Thoracic aorta (tissue), 2 donors: ENCODE measurements around the gene MNDA. TPM values are rescaled to one million over a fixed set of nuclear protein-coding genes. Genes with fewer than 3 reads are reported as not detected.

Source experiments
- ATAC-seq: fragments of 150-250 bp; one replicate; pipeline ENCODE4 v1.8.0; 2017; ENCODE audit warnings: low read depth; ENCODE audit not compliant: insufficient number of reproducible peaks, low FRiP score
- DNase-seq: peaks from one replicate; pipeline ENCODE4 v3.0.0-alpha.2; 2020; ENCODE audit warnings: low spot score
- H3K27ac ChIP-seq, 2 donors: fragments of 200-600 bp; sonication (generic); 1 replicate in 1 of 2; 2 replicates in 1 of 2; pipeline ENCODE4 v1.5.1; 2016; ENCODE audit warnings: mild to moderate bottlenecking in 2 of 2, moderate library complexity in 2 of 2
- H3K27me3 ChIP-seq: fragments of 200-600 bp; sonication (generic); replicated peaks from 2 replicates; pipeline ENCODE4 v1.6.0; 2016; ENCODE audit warnings: mild to moderate bottlenecking; ENCODE audit not compliant: insufficient read depth
- H3K36me3 ChIP-seq: fragments of 200-600 bp; sonication (generic); one replicate; pipeline ENCODE4 v1.5.1; 2016
- H3K4me1 ChIP-seq, 2 donors: fragments of 200-600 bp; sonication (generic); 1 replicate in 1 of 2; 2 replicates in 1 of 2; pipeline versions ENCODE4 v1.5.1 to v1.6.0; 2016; ENCODE audit warnings: low read depth in 2 of 2, mild to moderate bottlenecking in 1 of 2; ENCODE audit not compliant: control insufficient read depth in 1 of 2
- H3K4me3 ChIP-seq: fragments of 200-600 bp; sonication (generic); 2 replicates; pipeline ENCODE4 v1.5.1; 2016; ENCODE audit warnings: mild to moderate bottlenecking
- H3K9me3 ChIP-seq: fragments of 200-600 bp; sonication (generic); 2 replicates; pipeline ENCODE4 v1.5.1; 2016
- CTCF ChIP-seq: fragments of 200-600 bp; sonication (generic); IDR thresholded peaks from one replicate; pipeline ENCODE4 v1.5.1; 2019; ENCODE audit warnings: antibody characterized with exemption
- total RNA-seq, 2 donors: library from RNA; depleted of rRNA; stranded (reverse); fragments of >200 nt; gene quantifications; one replicate each; pipeline versions ENCODE4 v1.1.0 to v1.2.3, GENCODE V29; 2016

The MNDA gene
- total RNA-seq, 2 donors from 2014 or later: 11.0 to 12.7 TPM

GRCh38 chr1:158800526-158800925 lies 30.6 kb upstream of the MNDA start:
- DNase-seq (no peak), ATAC-seq (no peak)
- Histone ChIP-seq H3K4me3 (no peak overlapping the region), H3K4me1 (no peaks in the 10 kb centered on the region), H3K9me3 (no peaks in the 10 kb centered on the region), H3K27me3 (no peaks in the 10 kb centered on the region), H3K27ac (no peak overlapping the region), H3K36me3 (no peaks in the 10 kb centered on the region)
- TF ChIP-seq CTCF: no peak

- no peak for TF ChIP-seq CTCF
- no peak overlapping the region for H3K27ac ChIP-seq
- no peaks in the 10 kb centered on the region for H3K36me3 ChIP-seq
- H3K4me3 ChIP-seq: no peak overlapping the region
- no peaks in the 10 kb centered on the region for H3K4me1 ChIP-seq
- DNase-seq (no peak), ATAC-seq (no peak)
- H3K27me3 ChIP-seq: no peaks in the 10 kb centered on the region
- no peaks in the 10 kb centered on the region for H3K9me3 ChIP-seq
Measured at GRCh38 chr1:158801396-158801795, 29.8 kb upstream of the MNDA start.

GRCh38 chr1:158803678-158804077 lies 27.5 kb upstream of the MNDA start:
- H3K36me3 ChIP-seq: no peaks in the 10 kb centered on the region
- H3K27ac ChIP-seq: no peak overlapping the region
- H3K27me3 ChIP-seq: no peaks in the 10 kb centered on the region
- H3K4me1 ChIP-seq: no peaks in the 10 kb centered on the region
- ATAC-seq (no peak), DNase-seq (no peak)
- no peak for TF ChIP-seq CTCF
- H3K4me3 ChIP-seq: no peak overlapping the region
- no peaks in the 10 kb centered on the region for H3K9me3 ChIP-seq

GRCh38 chr1:158806916-158807536 lies 24.1 kb upstream of the MNDA start:
- H3K27me3 ChIP-seq: no peaks in the 10 kb centered on the region
- no peak for TF ChIP-seq CTCF
- no peaks in the 10 kb centered on the region for H3K9me3 ChIP-seq
- ATAC-seq (no peak), DNase-seq (no peak)
- no peak overlapping the region for H3K4me3 ChIP-seq
- H3K4me1 ChIP-seq: no peaks in the 10 kb centered on the region
- no peaks in the 10 kb centered on the region for H3K36me3 ChIP-seq
- H3K27ac ChIP-seq: no peak overlapping the region

- DNase-seq (no peak), ATAC-seq (no peak)
- H3K27me3 ChIP-seq: no peaks in the 10 kb centered on the region
- no peak for TF ChIP-seq CTCF
- no peak overlapping the region for H3K27ac ChIP-seq
- no peaks in the 10 kb centered on the region for H3K36me3 ChIP-seq
- no peaks in the 10 kb centered on the region for H3K9me3 ChIP-seq
- H3K4me1 ChIP-seq: no peaks in the 10 kb centered on the region
- no peak overlapping the region for H3K4me3 ChIP-seq
Measured at GRCh38 chr1:158809256-158809655, 21.9 kb upstream of the MNDA start.
